Measurements from ENCODE around the gene CREM. TPM values are rescaled to one million over a fixed set of nuclear protein-coding genes. Genes with fewer than 3 reads are reported as not detected.
"Not testable (repeated sequence)": the region's sequence is repeated elsewhere in the genome, so short reads cannot be mapped to it uniquely, and the experiment has no call there.

CREM gene
- total RNA-seq, 2 experiments from 2014 or later = 102 to 192 TPM

GRCh38 chr10:35204650-35205319, 78.1 kb downstream of the CREM start:
- CTCF ChIA-PET = interaction anchor here (0.6 to 6.3 kb wide), 6 partner anchors 9 to 84 kb away, joined by 3 to 76 read pairs (median 4); no protein-coding TSS in a partner anchor
- peaks cover 70% of the 10 kb centered on the region for H3K4me1 Mint-ChIP-seq
- no peak for ATAC-seq
- no peak overlapping the region for H3K27ac Mint-ChIP-seq
- no peaks in the 10 kb centered on the region for H3K27me3 Mint-ChIP-seq
- no peak for DNase-seq
- no peak overlapping the region for H3K4me3 Mint-ChIP-seq
- no peaks in the 10 kb centered on the region for H3K9me3 Mint-ChIP-seq (ENCODE audit: low read depth)
- H3K36me3 Mint-ChIP-seq = peaks cover 52% of the 10 kb centered on the region

GRCh38 chr10:35206274-35206673, 79.6 kb downstream of the CREM start:
- Mint-ChIP-seq H3K4me3 (no peak overlapping the region), H3K9me3 (ENCODE audit: low read depth) (no peaks in the 10 kb centered on the region), H3K27ac (peak overlapping the region; percentile 67), H3K27me3 (no peaks in the 10 kb centered on the region), H3K36me3 (peaks cover 60% of the 10 kb centered on the region), H3K4me1 (peaks cover 74% of the 10 kb centered on the region)
- DNase-seq = no peak
- CTCF ChIA-PET = interaction anchor here (1.0 to 6.3 kb wide), 4 partner anchors 10 to 85 kb away, joined by 4 to 76 read pairs (median 18); no protein-coding TSS in a partner anchor
- no peak for ATAC-seq

- Mint-ChIP-seq H3K27me3 (no peaks in the 10 kb centered on the region), H3K27ac (peak overlapping the region; percentile 90), H3K36me3 (peaks cover 68% of the 10 kb centered on the region), H3K9me3 (ENCODE audit: low read depth) (no peaks in the 10 kb centered on the region), H3K4me3 (peak overlapping the region; percentile 61), H3K4me1 (peaks cover 62% of the 10 kb centered on the region)
- peak; percentile 94 for ATAC-seq
- DNase-seq = peak; percentile 89
- CTCF ChIA-PET = interaction anchor here (1.0 to 6.3 kb wide), 6 partner anchors 10 to 89 kb away, joined by 3 to 76 read pairs (median 14); partner anchors contain the start of gene CREM
These were observed 81.9 kb downstream of the CREM start for GRCh38 chr10:35208536-35208935.

- Mint-ChIP-seq H3K27me3 (no peaks in the 10 kb centered on the region), H3K4me3 (peak overlapping the region; percentile 61), H3K9me3 (ENCODE audit: low read depth) (no peaks in the 10 kb centered on the region), H3K36me3 (peaks cover 66% of the 10 kb centered on the region), H3K27ac (peak overlapping the region; percentile 90), H3K4me1 (peaks cover 57% of the 10 kb centered on the region)
- peak; percentile 22 for ATAC-seq
- CTCF ChIA-PET = interaction anchor here (0.8 to 6.3 kb wide), 7 partner anchors 8 to 89 kb away, joined by 3 to 76 read pairs (median 5); partner anchors contain the start of gene CREM
- no peak for DNase-seq
These were observed 82.4 kb downstream of the CREM start for GRCh38 chr10:35208949-35209613.

- DNase-seq (no peak), ATAC-seq (no peak)
- Mint-ChIP-seq H3K36me3 (peaks cover 65% of the 10 kb centered on the region), H3K4me1 (peaks cover 56% of the 10 kb centered on the region), H3K4me3 (no peak overlapping the region), H3K27ac (no peak overlapping the region), H3K27me3 (no peaks in the 10 kb centered on the region), H3K9me3 (ENCODE audit: low read depth) (no peaks in the 10 kb centered on the region)
- CTCF ChIA-PET = interaction anchor here (1.2 to 3.5 kb wide), 3 partner anchors 15 to 84 kb away, joined by 4 to 22 read pairs (median 7); partner anchors contain the start of gene CREM
These were observed 84.3 kb downstream of the CREM start for GRCh38 chr10:35210961-35211360.

- DNase-seq (no peak), ATAC-seq (no peak)
- Mint-ChIP-seq H3K4me1 (peaks cover 57% of the 10 kb centered on the region), H3K27ac (no peak overlapping the region), H3K4me3 (no peak overlapping the region), H3K36me3 (peaks cover 63% of the 10 kb centered on the region), H3K27me3 (no peaks in the 10 kb centered on the region), H3K9me3 (ENCODE audit: low read depth) (no peaks in the 10 kb centered on the region)
- CTCF ChIA-PET = interaction anchor here (0.6 to 2.5 kb wide), 5 partner anchors 11 to 233 kb away, joined by 3 to 12 read pairs (median 4); partner anchors contain the start of gene CREM
These were observed 84.7 kb downstream of the CREM start for GRCh38 chr10:35211390-35211789.

GRCh38 chr10:35212856-35213255, 86.2 kb downstream of the CREM start:
- ATAC-seq = no peak
- CTCF ChIA-PET = interaction anchor here (1.4 to 7.6 kb wide), 4 partner anchors 14 to 93 kb away, joined by 3 to 60 read pairs (median 10); partner anchors contain the start of gene CREM
- Mint-ChIP-seq H3K36me3 (peaks cover 53% of the 10 kb centered on the region), H3K4me1 (peaks cover 60% of the 10 kb centered on the region), H3K9me3 (ENCODE audit: low read depth) (no peaks in the 10 kb centered on the region), H3K27ac (no peak overlapping the region), H3K27me3 (no peaks in the 10 kb centered on the region), H3K4me3 (no peak overlapping the region)
- DNase-seq = no peak

- no peak overlapping the region for H3K4me3 Mint-ChIP-seq
- no peaks in the 10 kb centered on the region for H3K9me3 Mint-ChIP-seq (ENCODE audit: low read depth)
- H3K27me3 Mint-ChIP-seq = no peaks in the 10 kb centered on the region
- CTCF ChIA-PET = interaction anchor here (1.4 to 7.6 kb wide), 4 partner anchors 15 to 94 kb away, joined by 3 to 60 read pairs (median 10); partner anchors contain the start of gene CREM
- DNase-seq (no peak), ATAC-seq (no peak)
- H3K27ac Mint-ChIP-seq = no peak overlapping the region
- peaks cover 46% of the 10 kb centered on the region for H3K36me3 Mint-ChIP-seq
- peaks cover 61% of the 10 kb centered on the region for H3K4me1 Mint-ChIP-seq
These were observed 87.1 kb downstream of the CREM start for GRCh38 chr10:35213699-35214098.

- CTCF ChIA-PET = interaction anchor here (1.0 to 7.6 kb wide), 3 partner anchors 20 to 98 kb away, joined by 3 to 64 read pairs (median 60); partner anchors contain the start of gene CREM
- DNase-seq (no peak), ATAC-seq (no peak)
- Mint-ChIP-seq H3K36me3 (peaks cover 39% of the 10 kb centered on the region), H3K27me3 (no peaks in the 10 kb centered on the region), H3K9me3 (ENCODE audit: low read depth) (no peaks in the 10 kb centered on the region), H3K27ac (no peak overlapping the region), H3K4me1 (peaks cover 61% of the 10 kb centered on the region), H3K4me3 (no peak overlapping the region)
These were observed 88.0 kb downstream of the CREM start for GRCh38 chr10:35214607-35215020.

- CTCF ChIA-PET = interaction anchor here (0.9 to 7.6 kb wide), 5 partner anchors 15 to 99 kb away, joined by 3 to 64 read pairs (median 4); partner anchors contain the start of gene CREM
- Mint-ChIP-seq H3K4me1 (peaks cover 59% of the 10 kb centered on the region), H3K27ac (no peak overlapping the region)
These were observed 88.5 kb downstream of the CREM start for GRCh38 chr10:35215107-35215506.

GRCh38 chr10:35216303-35216905, 89.8 kb downstream of the CREM start:
- Mint-ChIP-seq H3K9me3 (ENCODE audit: low read depth) (no peaks in the 10 kb centered on the region), H3K27ac (peak overlapping the region; percentile 78), H3K4me1 (peaks cover 53% of the 10 kb centered on the region), H3K36me3 (peaks cover 22% of the 10 kb centered on the region), H3K4me3 (no peak overlapping the region), H3K27me3 (no peaks in the 10 kb centered on the region)
- peak; percentile 72 for DNase-seq
- ATAC-seq = peak; percentile 57
- CTCF ChIA-PET = interaction anchor here (0.9 to 7.6 kb wide), 14 partner anchors 8 to 281 kb away, joined by 3 to 111 read pairs (median 6); partner anchors contain the start of gene CREM

More at GRCh38 chr10:35215107-35215506, 88.5 kb downstream of the CREM start:
- ATAC-seq = no peak
- DNase-seq = no peak
- Mint-ChIP-seq H3K4me3 (no peak overlapping the region), H3K36me3 (peaks cover 35% of the 10 kb centered on the region), H3K9me3 (ENCODE audit: low read depth) (no peaks in the 10 kb centered on the region), H3K27me3 (no peaks in the 10 kb centered on the region)

GRCh38 chr10:35216956-35217355, 90.3 kb downstream of the CREM start:
- CTCF ChIA-PET = interaction anchor here (0.9 to 7.6 kb wide), 16 partner anchors 9 to 281 kb away, joined by 3 to 111 read pairs (median 6); partner anchors contain the start of gene CREM
- H3K4me3 Mint-ChIP-seq; ATAC-seq; H3K27me3 Mint-ChIP-seq; DNase-seq; H3K9me3 Mint-ChIP-seq (ENCODE audit: low read depth): not testable (repeated sequence)
- Mint-ChIP-seq H3K4me1 (peaks cover 51% of the 10 kb centered on the region), H3K27ac (peak overlapping the region; percentile 78), H3K36me3 (peaks cover 17% of the 10 kb centered on the region)

All from activated CD8-positive, alpha-beta memory T cell treated with anti-CD3 and anti-CD28 coated beads, Interleukin-2, amount 10 ng/mL, durations not matched to agents 7 days and 5 days (primary cell).